Hematopoietic multipotent progenitor cell treated with erythropoietin and hydrocortisone succinate and interleukin-3 and kit ligand, for 17 days (in vitro differentiated cells): ENCODE data around the gene CHRNG.

Experiments
- DNase-seq: peaks from one replicate; pipeline ENCODE4 v3.0.0-alpha.2; 2015; ENCODE audit warnings: low spot score

The CHRNG gene

DNA sequence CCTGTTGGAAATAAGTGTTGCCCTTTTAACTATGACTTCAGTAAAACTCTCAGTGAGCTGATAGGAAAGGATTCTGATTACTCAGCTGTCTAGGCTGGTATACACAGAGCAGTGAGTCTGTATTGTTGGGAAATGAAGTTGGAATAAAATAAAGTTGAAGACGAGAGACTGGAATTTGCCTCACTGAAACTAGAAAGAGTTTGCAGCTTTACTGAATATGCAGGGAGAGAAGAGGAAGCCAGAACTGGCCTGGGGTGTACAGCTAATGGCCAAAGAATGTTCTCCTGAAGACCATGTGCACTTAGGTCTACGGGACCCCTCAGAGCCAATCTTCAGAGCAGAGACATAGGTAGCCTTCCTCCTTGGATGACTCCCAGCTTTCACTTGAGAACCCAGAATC is 37.5 kb downstream of the CHRNG start:
- DNase-seq: no peak

DNA sequence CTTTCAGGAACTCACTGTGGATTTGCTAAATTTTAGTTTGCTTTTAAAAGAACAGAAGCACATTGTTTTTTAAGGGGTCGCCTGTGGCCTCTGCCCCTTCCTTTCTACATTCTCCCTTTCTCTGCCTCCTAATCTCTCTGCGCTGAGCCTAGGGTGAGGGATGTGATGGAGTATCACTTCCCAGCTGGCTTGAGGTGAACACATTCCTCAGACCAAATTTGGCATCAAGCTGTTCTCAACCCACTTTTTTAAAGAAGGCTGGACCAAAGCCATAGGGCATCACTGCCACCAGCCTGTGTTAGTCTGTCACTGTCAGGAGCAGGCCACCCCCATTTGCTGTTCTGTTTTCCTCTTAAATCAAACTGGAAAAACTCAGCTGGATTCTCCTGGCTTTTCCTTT is 38.3 kb downstream of the CHRNG start:
- DNase-seq: no peak

DNA sequence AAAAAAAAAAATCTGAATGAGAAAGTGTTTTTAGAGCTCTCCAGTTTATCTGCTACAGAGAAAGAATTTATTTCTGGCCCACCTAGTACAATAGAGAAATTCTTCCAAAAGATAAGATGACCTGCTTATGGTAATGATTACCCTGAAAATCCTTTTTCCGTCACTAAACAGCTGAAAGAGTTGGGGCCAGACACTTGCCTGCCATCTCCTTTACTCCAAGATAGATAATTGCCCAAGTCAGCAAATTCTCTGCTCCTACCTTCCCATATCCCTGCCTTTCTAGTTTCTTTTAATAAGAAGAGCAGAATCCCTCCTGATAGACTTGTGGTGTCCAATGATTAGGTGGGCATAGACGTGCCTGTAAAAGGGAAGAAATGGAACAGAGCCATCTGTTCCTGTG is 39.1 kb downstream of the CHRNG start:
- no peak for DNase-seq

DNA sequence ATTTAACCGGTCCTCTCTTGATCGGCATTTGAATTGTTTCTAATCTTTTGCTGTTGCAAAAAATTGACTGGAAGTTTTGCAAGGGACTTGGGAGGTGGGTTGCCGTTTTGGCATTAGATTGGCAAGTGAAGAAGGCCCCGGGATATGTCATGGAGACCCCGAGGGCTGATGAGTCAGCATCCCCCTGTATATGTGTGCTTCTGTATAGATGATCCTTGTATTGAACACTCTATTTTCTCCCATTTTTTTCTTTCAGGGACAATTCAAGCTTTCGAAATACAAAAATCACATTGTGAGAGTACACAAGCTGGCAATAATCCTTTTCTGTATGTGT is 41.1 kb downstream of the CHRNG start:
- no peak for DNase-seq

DNA sequence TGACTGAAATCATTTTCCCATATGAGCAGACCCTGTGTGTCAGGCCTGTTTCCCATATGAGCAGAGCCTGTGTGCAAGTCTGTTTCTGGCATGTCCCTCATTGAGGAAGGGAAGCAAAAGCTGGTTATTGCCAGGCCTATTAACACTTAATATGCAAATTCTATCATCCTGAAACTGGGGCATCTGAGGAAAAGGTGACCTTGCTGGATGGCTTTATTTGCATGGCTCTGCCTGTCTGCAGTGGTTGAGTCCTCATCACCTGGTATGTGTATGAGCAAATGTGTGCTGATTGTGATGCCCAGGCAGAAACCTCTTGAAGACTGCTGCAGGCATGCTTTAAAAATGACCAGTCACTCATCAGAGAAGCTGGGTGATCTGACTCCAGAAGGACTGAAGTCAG is 42.2 kb downstream of the CHRNG start:
- DNase-seq: no peak

DNA sequence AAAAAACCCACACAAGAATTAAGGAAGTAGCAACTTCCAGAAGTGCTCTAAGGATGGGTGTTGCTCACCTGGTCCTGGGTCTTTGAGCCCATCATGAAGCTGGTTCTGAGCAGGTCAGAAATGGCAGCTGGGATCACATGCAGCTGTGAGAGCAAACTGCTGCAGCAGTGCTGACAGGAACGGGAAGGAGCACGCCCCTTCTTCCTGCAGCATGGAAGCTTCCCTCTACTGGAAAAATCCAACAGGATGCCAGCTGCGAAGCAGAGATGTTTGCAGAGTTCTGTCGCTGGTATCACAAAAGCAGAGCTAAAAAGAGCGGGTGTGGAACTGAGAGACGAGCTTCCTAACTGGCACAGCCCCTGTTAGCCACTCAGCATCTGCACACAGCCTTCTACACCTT is 44.7 kb downstream of the CHRNG start:
- DNase-seq: no peak

DNA sequence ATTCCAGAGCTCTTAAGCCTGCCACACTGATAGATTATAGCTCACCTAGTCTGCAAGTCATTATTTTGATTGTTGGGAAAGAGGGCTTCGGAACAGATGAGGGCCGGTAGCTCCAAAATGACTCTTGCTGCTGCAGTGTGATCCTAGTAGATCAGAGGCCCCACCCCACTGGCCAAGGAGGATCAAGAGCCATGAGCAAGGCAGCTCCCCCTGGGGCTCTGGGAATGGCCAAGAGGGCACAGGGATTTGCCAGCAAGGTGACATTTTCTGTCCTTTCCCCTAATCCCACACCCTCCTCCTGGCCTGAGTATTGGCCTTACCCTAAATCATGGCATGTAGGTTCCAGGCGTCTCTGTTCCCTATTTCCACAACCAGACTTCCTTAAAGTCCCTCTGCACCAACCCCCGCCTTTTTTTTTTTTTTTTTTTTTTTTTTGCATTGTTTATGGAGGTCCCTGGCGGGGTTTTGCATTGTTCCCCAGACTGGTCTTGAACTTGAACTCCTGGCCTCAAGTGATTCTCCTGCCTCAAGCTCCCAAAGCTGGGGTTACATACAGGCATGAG is 47.5 kb downstream of the CHRNG start:
- DNase-seq: no peak

DNA sequence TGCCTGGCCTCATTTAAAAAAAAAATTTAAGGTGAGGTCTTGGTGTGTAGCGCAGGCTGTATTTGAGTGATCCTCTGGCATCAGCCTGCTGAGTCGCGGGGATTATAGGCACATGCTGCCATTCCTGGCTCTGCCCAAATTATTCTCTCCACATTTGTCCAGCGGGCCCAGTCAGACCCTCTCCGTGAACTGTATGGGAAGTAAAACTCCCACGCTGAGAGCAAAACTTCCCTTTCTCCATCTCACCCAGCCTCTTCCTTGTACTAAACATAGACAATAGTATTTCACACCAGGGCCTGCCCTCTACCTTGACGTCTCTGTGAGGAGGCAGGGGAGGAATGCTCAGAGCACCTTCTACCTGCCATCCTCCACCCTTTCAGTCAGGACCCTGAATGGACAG is 48.0 kb downstream of the CHRNG start:
- DNase-seq: no peak

DNA sequence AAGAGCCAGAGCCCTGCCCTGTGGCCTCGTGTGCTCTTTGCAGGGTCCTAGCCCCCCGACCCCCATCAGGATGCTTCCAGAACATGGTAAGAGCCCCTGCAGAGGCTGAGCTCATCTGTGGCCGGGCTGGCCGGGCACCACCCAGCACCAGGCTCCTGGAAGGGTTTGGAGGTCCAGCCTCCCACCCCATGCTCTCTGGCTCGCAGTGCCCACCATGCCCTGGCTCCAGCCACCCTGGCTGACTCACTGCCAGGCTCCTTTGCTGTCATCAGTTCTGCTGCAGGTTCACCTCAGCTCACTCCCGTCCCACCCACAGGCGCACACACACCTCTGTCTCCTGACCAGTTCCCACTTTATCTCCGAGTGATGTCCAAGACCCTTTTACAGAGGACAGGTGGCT is 48.5 kb downstream of the CHRNG start:
- DNase-seq: no peak

DNA sequence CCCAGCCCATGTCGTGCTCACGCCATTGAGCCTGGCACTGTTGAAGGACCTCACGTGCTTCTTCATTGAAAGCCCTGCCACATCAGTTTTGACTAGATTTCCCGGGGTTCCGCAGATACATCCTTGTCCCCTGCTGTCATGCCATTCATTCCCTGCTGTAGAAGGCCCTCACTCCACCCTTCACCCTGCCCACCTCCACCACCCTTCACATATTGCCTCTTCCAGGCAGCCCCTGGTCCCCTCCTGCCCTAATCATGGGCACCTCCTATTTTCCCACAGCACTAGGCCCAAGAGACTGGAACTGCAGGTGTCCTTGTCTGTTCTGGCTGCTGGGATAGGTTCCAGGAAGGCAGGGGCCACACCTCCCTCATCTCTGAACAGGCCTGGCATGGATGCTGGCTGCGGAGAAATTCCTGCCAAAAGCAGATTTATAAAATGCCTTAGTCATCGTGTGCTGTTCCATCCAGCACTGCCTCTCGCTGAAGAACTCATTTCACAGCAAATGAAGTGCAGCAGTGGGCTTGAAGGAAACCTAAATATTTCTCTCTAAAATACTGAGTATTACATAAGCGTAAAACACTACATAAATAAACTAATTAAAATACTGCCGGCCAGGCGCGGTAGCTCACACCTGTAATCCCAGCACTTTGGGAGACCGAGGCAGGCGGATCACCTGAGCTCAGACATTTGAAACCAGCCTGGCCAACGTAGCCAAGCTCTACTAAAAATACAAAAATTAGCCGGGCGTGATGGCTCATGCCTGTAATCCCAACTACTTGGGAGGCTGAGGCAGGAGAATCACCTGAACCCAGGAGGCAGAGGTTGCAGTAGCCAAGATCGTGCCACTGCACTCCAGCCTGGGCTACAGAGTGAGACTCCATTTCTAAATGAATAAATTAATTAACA is 49.4 kb downstream of the CHRNG start:
- no peak for DNase-seq

DNA sequence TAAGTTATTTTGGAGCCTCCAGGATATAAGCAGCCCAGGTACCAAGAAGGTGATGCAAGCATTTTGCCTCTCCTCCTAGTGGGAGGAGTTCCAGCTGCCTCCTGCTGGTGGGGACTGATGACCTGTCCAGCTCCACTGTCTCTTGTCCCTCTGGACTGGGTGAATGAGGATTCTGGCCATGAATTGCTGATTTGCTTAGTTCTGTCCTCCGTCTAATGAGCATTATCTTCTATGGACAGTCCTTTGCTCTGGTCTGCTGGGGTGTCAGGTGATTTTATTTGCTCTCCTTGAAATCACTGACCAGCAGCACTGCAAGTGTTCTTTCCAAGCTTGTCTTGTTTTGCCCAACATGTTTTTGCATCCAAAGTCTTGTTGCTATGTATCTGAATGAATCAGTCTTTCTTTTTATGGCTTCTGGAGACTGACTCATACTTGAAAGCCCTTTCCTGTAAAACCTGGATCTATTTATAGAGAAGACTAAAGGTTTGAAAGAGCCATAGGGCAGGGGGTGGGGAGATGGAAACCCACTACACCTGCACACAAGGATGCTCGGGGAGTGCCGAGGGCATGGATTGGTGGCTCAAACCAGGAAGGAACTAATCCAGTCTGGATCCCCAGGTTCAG is 53.4 kb downstream of the CHRNG start:
- DNase-seq: peak; percentile 45

DNA sequence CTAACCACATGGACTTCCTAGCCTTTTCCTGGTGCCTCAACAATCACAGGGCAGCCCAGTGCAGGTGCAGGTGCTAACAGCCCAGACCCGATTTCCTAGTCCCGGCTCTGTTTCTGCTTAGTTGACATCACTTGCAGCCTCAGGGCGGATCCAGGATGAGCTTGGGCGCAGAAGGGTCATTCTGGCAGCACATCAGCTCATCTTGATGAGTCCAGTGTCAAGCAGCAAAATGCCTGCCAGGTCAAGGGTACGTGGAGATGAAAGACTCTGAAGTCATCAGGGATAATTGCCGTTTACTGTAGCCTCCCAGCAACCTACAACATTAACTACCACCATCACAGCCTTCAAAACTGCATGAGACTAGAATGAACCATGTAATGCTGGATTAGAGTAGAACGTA is 54.5 kb downstream of the CHRNG start:
- DNase-seq: no peak
